K562 (cell line): ENCODE data around the gene KRI1. TPM values are rescaled to one million over a fixed set of nuclear protein-coding genes. Genes with fewer than 3 reads are reported as not detected.
A peak's percentile ranks its signal among the peaks of the same experiment; 100 is the strongest.

Experiments used
- ADNP ChIP-seq: fragments of 200-800 bp; sonication (Bioruptor generic); IDR thresholded peaks from 2 replicates; pipeline ENCODE4 v1.6.1; 2016; ENCODE audit warnings: missing genetic modification characterization, missing compliant biosample characterization
- ATF1 ChIP-seq, 2 experiments: fragments of 450-650 bp in 1 of 2; IDR thresholded peaks; 2 replicates each; pipeline ENCODE4 v1.6.1; 2016; ENCODE audit warnings: missing compliant biosample characterization in 1 of 2, missing genetic modification characterization in 1 of 2
- BCOR ChIP-seq: fragments of 450-650 bp; IDR thresholded peaks from 2 replicates; pipeline ENCODE4 v1.6.1; 2016
- CBX1 ChIP-seq: sonication (generic); IDR thresholded peaks from 2 replicates; pipeline ENCODE4 v1.6.1; 2016; ENCODE audit warnings: antibody characterized with exemption, low read depth, mild to moderate bottlenecking
- CBX3 ChIP-seq, 2 experiments: IDR thresholded peaks; 1 replicate in 1 of 2; 2 replicates in 1 of 2; pipeline ENCODE4 v1.6.1; 2012; ENCODE audit warnings: inconsistent platforms in 2 of 2, low read length in 2 of 2, borderline replicate concordance in 1 of 2, control low read depth in 1 of 2
- CHD4 ChIP-seq: fragments of 200-600 bp; sonication (generic); IDR thresholded peaks from 3 replicates; pipeline ENCODE4 v1.6.1; 2012; ENCODE audit warnings: low read depth, mild to moderate bottlenecking, mixed read lengths, low read length, inconsistent platforms; ENCODE audit not compliant: insufficient read depth, insufficient replicate concordance, poor library complexity, severe bottlenecking
- CTCF ChIP-seq, 3 experiments: IDR thresholded peaks in 2 of 3; conservative IDR thresholded peaks in 1 of 3; 2 replicates each; pipeline ENCODE4 v1.5.1; 2011 to 2012; ENCODE audit warnings: low read length in 3 of 3, mild to moderate bottlenecking in 3 of 3, control low read depth in 2 of 3, improper control_type of control experiment in 1 of 3, inconsistent platforms in 1 of 3, low read depth in 1 of 3, mixed read lengths in 1 of 3, moderate library complexity in 1 of 3; ENCODE audit not compliant: insufficient read depth in 2 of 3
- FOXM1 ChIP-seq, 2 experiments: fragments of 450-650 bp in 1 of 2; sonication (generic) in 1 of 2; formaldehyde crosslinking in 1 of 2; IDR thresholded peaks; 2 replicates each; pipeline versions ENCODE4 v1.6.1 to v1.9.0; 2017 to 2022; ENCODE audit warnings: low read depth in 2 of 2, mild to moderate bottlenecking in 2 of 2, missing genetic modification reagents in 1 of 2, moderate library complexity in 1 of 2
- HDAC1 ChIP-seq, 2 experiments: fragments of 450-650 bp; IDR thresholded peaks; 2 replicates each; pipeline ENCODE4 v1.6.1; 2016 to 2017; ENCODE audit warnings: inconsistent platforms in 1 of 2, mild to moderate bottlenecking in 1 of 2, moderate library complexity in 1 of 2
- PHB2 ChIP-seq: fragments of 450-650 bp; IDR thresholded peaks from 2 replicates; pipeline ENCODE4 v1.6.1; 2017; ENCODE audit warnings: low read depth
- PTBP1 ChIP-seq: fragments of 200-400 bp; formaldehyde crosslinking; IDR thresholded peaks from 2 replicates; pipeline ENCODE4 v1.6.1; 2017; ENCODE audit warnings: low read depth, low read length
- RAD51 ChIP-seq: fragments of 450-650 bp; IDR thresholded peaks from 2 replicates; pipeline ENCODE4 v1.7.1; 2016; ENCODE audit warnings: low read depth, mild to moderate bottlenecking, borderline replicate concordance
- RBM25 ChIP-seq: fragments of 200-400 bp; formaldehyde crosslinking; IDR thresholded peaks from 2 replicates; pipeline ENCODE4 v1.6.1; 2018; ENCODE audit warnings: low read length, low read depth, moderate library complexity; ENCODE audit not compliant: severe bottlenecking
- SMARCA5 ChIP-seq: fragments of 450-650 bp; IDR thresholded peaks from 2 replicates; pipeline ENCODE4 v1.6.1; 2016
- VEZF1 ChIP-seq: fragments of 200-800 bp; sonication (Bioruptor generic); IDR thresholded peaks from 2 replicates; pipeline ENCODE4 v1.6.1; 2017; ENCODE audit warnings: missing genetic modification characterization, missing compliant biosample characterization
- YY1 ChIP-seq, 3 experiments: IDR thresholded peaks; 2 replicates each; pipeline ENCODE4 v1.6.1; 2011; ENCODE audit warnings: low read length in 2 of 3, mild to moderate bottlenecking in 2 of 3, moderate library complexity in 2 of 3, borderline replicate concordance in 1 of 3, control low read depth in 1 of 3, low read depth in 1 of 3; ENCODE audit not compliant: insufficient read depth in 3 of 3, insufficient replicate concordance in 2 of 3, control insufficient read depth in 1 of 3, insufficient read length in 1 of 3; ENCODE audit errors: extremely low read depth in 1 of 3
- ZHX1 ChIP-seq: fragments of 150-350 bp; conservative IDR thresholded peaks from 2 replicates; pipeline ENCODE4 v1.6.1; 2014; ENCODE audit warnings: low read length
- ZNF3 ChIP-seq: fragments of 250-450 bp; sonication (Bioruptor Pico); IDR thresholded peaks from 2 replicates; pipeline ENCODE4 v1.5.0; 2021; ENCODE audit warnings: mild to moderate bottlenecking, moderate library complexity
- ZNF384 ChIP-seq: IDR thresholded peaks from 2 replicates; pipeline ENCODE4 v1.6.1; 2012; ENCODE audit warnings: low read depth, low read length, improper control_type of control experiment
- ZNF551 ChIP-seq: fragments of 250-450 bp; sonication (Bioruptor Pico); IDR thresholded peaks from 2 replicates; pipeline ENCODE4 v1.5.0; 2021; ENCODE audit warnings: mild to moderate bottlenecking, moderate library complexity
- polyA plus RNA-seq, 8 experiments: library from polyadenylated mRNA; depleted of rRNA in 4 of 8; stranded (reverse) in 5 of 8; unstranded in 3 of 8; fragments of >200 nt; fragmentation: Nextera tagmentation in 2 of 8; fragmentation: Illumina TruSeq in 1 of 8; extraction: Ambion mirVana in 2 of 8; extraction: Trizol in 1 of 8; gene quantifications; 2 replicates each; pipeline versions ENCODE4 v1.2.1 to v1.2.3, GENCODE V29; 2011 to 2014; ENCODE audit warnings: inconsistent platforms in 1 of 8, missing spikeins in 1 of 8
- total RNA-seq, 7 experiments: library from RNA; depleted of rRNA in 6 of 7; stranded (reverse); fragments of >200 nt in 6 of 7; fragmentation: Illumina TruSeq in 2 of 7; extraction: Trizol in 2 of 7; gene quantifications; 2 replicates each; pipeline versions ENCODE4 v1.2.1 to v1.2.3, GENCODE V29; 2011 to 2021; ENCODE audit warnings: low replicate concordance in 1 of 7

The KRI1 gene
- total and polyA plus RNA-seq, 9 of the 15 experiments (the other 6 are each of a cell fraction or from before 2014, with no cell fraction given), result 1.1 to 50.7 (median 24.7) TPM

- TF ChIP-seq VEZF1 (CRISPR knock-in tag) (no peak), ATF1 (CRISPR knock-in tag; IDR thresholded peaks at IDR 0.05) (no peak), ATF1 (tag; IDR thresholded peaks at IDR 0.05) (0 out of 2 replicates have a peak, but pooled peaks have one; percentile 26), FOXM1 (IDR thresholded peaks at IDR 0.05; ENCODE audit: low read depth) (0 out of 2 replicates have a peak, but pooled peaks have one; percentile 7), FOXM1 (CRISPR knock-in tag; IDR thresholded peaks at IDR 0.05; ENCODE audit: low read depth) (no peak), CBX3 (IDR thresholded peaks at IDR 0.05; ENCODE audit: borderline replicate concordance in 1 of 2, low read length in 2 of 2) (peak in 1 of 2 experiments; percentile 40; a peak in 2 of 3 replicates), BCOR (peak; percentile 98), ZHX1 (no peak), SMARCA5 (peak; percentile 96), RAD51 (no peak), ZNF3 (CRISPR knock-in tag) (no peak), CTCF (IDR thresholded peaks at IDR 0.05 in 2 of 3, conservative IDR thresholded peaks at IDR 0.05 in 1 of 3; ENCODE audit: insufficient read depth in 2 of 3, low read depth in 1 of 3, low read length in 3 of 3) (no peak), ADNP (peak; percentile 96), ZNF551 (CRISPR knock-in tag) (no peak), HDAC1 (IDR thresholded peaks at IDR 0.05) (0 out of 4 replicates have a peak, but pooled peaks of 1 of the 2 experiments have one; percentile 32), CHD4 (peak; percentile 84), PHB2 (no peak), PTBP1 (peak; percentile 88; the same call in 1 of the 2 replicates), CBX1 (peak; percentile 61; the same call in 1 of the 2 replicates), ZNF384 (0 out of 2 replicates have a peak, but pooled peaks have one; percentile 3), RBM25 (peak; percentile 98), YY1 (IDR thresholded peaks at IDR 0.05; ENCODE audit: borderline replicate concordance in 1 of 3, control insufficient read depth in 1 of 3, extremely low read depth in 1 of 3, insufficient read depth in 3 of 3, insufficient read length in 1 of 3, insufficient replicate concordance in 2 of 3, low read depth in 1 of 3, low read length in 2 of 3) (no peak)
These were observed 9.4 kb upstream of the KRI1 start (continued) for GRCh38 chr19:10575011-10575716.
